ENCODE results near the gene ACAP3.

The ACAP3 gene

GRCh38 chr1:1307261-1307922 lies 338 bp downstream of the ACAP3 start:
- H3K4me1 ChIP-seq (ENCODE audit: insufficient read depth, low read length) = peaks cover 29% of the 10 kb centered on the region; the same call in 1 of the 2 replicates
- peak overlapping the region; percentile 81 for H3K9ac ChIP-seq (ENCODE audit: low read depth, low read length)
- H3K9me3 ChIP-seq (ENCODE audit: control insufficient read depth, insufficient read depth, low read length) = no peaks in the 10 kb centered on the region; the same call in 1 of the 2 replicates
- peaks cover 10% of the 10 kb centered on the region; the same call in 1 of the 2 replicates for H3K36me3 ChIP-seq (ENCODE audit: insufficient read depth, low read length)

GRCh38 chr1:1306661-1307260 lies 969 bp downstream of the ACAP3 start:
- H3K36me3 ChIP-seq (ENCODE audit: insufficient read depth, low read length) = peaks cover 9% of the 10 kb centered on the region; the same call in 1 of the 2 replicates
- H3K9ac ChIP-seq (ENCODE audit: low read depth, low read length) = peak overlapping the region; percentile 81
- H3K4me1 ChIP-seq (ENCODE audit: insufficient read depth, low read length) = peaks cover 29% of the 10 kb centered on the region; the same call in 1 of the 2 replicates
- H3K9me3 ChIP-seq (ENCODE audit: control insufficient read depth, insufficient read depth, low read length) = no peaks in the 10 kb centered on the region; the same call in 1 of the 2 replicates

- Histone ChIP-seq H3K4me1 (ENCODE audit: insufficient read depth, low read length) (peaks cover 29% of the 10 kb centered on the region; the same call in 1 of the 2 replicates), H3K9ac (ENCODE audit: low read depth, low read length) (no peak overlapping the region; the same call in 1 of the 2 replicates), H3K9me3 (ENCODE audit: control insufficient read depth, insufficient read depth, low read length) (no peaks in the 10 kb centered on the region; the same call in 1 of the 2 replicates), H3K36me3 (ENCODE audit: insufficient read depth, low read length) (peaks cover 3% of the 10 kb centered on the region; the same call in 1 of the 2 replicates)
Measured at GRCh38 chr1:1306070-1306660, 1.6 kb downstream of the ACAP3 start.

GRCh38 chr1:1305300-1306069 lies 2.2 kb downstream of the ACAP3 start:
- H3K36me3 ChIP-seq (ENCODE audit: insufficient read depth, low read length) = no peaks in the 10 kb centered on the region
- H3K9me3 ChIP-seq (ENCODE audit: control insufficient read depth, insufficient read depth, low read length) = no peaks in the 10 kb centered on the region; the same call in 1 of the 2 replicates
- peak overlapping the region; percentile 36; the same call in 1 of the 2 replicates for H3K9ac ChIP-seq (ENCODE audit: low read depth, low read length)
- peaks cover 29% of the 10 kb centered on the region; the same call in 1 of the 2 replicates for H3K4me1 ChIP-seq (ENCODE audit: insufficient read depth, low read length)

- Histone ChIP-seq H3K9ac (ENCODE audit: low read depth, low read length) (peak overlapping the region; percentile 36; the same call in 1 of the 2 replicates), H3K4me1 (ENCODE audit: insufficient read depth, low read length) (peaks cover 29% of the 10 kb centered on the region; the same call in 1 of the 2 replicates), H3K9me3 (ENCODE audit: control insufficient read depth, insufficient read depth, low read length) (no peaks in the 10 kb centered on the region; the same call in 1 of the 2 replicates), H3K36me3 (ENCODE audit: insufficient read depth, low read length) (no peaks in the 10 kb centered on the region)
Measured at GRCh38 chr1:1304331-1305299, 3.1 kb downstream of the ACAP3 start.

GRCh38 chr1:1303736-1304135 lies 4.0 kb downstream of the ACAP3 start:
- Histone ChIP-seq H3K9ac (ENCODE audit: low read depth, low read length) (no peak overlapping the region), H3K9me3 (ENCODE audit: control insufficient read depth, insufficient read depth, low read length) (no peaks in the 10 kb centered on the region; the same call in 1 of the 2 replicates), H3K4me1 (ENCODE audit: insufficient read depth, low read length) (peaks cover 29% of the 10 kb centered on the region; the same call in 1 of the 2 replicates), H3K36me3 (ENCODE audit: insufficient read depth, low read length) (no peaks in the 10 kb centered on the region)

GRCh38 chr1:1302951-1303509 lies 4.7 kb downstream of the ACAP3 start:
- Histone ChIP-seq H3K9ac (ENCODE audit: low read depth, low read length) (no peak overlapping the region), H3K9me3 (ENCODE audit: control insufficient read depth, insufficient read depth, low read length) (no peaks in the 10 kb centered on the region; the same call in 1 of the 2 replicates)

GRCh38 chr1:1302006-1302430 lies 5.7 kb downstream of the ACAP3 start:
- H3K36me3 ChIP-seq (ENCODE audit: insufficient read depth, low read length) = no peaks in the 10 kb centered on the region
- H3K4me1 ChIP-seq (ENCODE audit: insufficient read depth, low read length) = peaks cover 29% of the 10 kb centered on the region; the same call in 1 of the 2 replicates
- no peak overlapping the region for H3K9ac ChIP-seq (ENCODE audit: low read depth, low read length)
- no peaks in the 10 kb centered on the region; the same call in 1 of the 2 replicates for H3K9me3 ChIP-seq (ENCODE audit: control insufficient read depth, insufficient read depth, low read length)

More at GRCh38 chr1:1302951-1303509, 4.7 kb downstream of the ACAP3 start:
- no peaks in the 10 kb centered on the region for H3K36me3 ChIP-seq (ENCODE audit: insufficient read depth, low read length)
- H3K4me1 ChIP-seq (ENCODE audit: insufficient read depth, low read length) = peaks cover 29% of the 10 kb centered on the region; the same call in 1 of the 2 replicates

- Histone ChIP-seq H3K9ac (ENCODE audit: low read depth, low read length) (no peak overlapping the region), H3K9me3 (ENCODE audit: control insufficient read depth, insufficient read depth, low read length) (no peaks in the 10 kb centered on the region), H3K4me1 (ENCODE audit: insufficient read depth, low read length) (peaks cover 17% of the 10 kb centered on the region; the same call in 1 of the 2 replicates), H3K36me3 (ENCODE audit: insufficient read depth, low read length) (no peaks in the 10 kb centered on the region)
Measured at GRCh38 chr1:1300352-1300739, 7.4 kb downstream of the ACAP3 start.

GRCh38 chr1:1299686-1300351 lies 7.9 kb downstream of the ACAP3 start:
- Histone ChIP-seq H3K9me3 (ENCODE audit: control insufficient read depth, insufficient read depth, low read length) (no peaks in the 10 kb centered on the region), H3K4me1 (ENCODE audit: insufficient read depth, low read length) (peaks cover 13% of the 10 kb centered on the region; the same call in 1 of the 2 replicates), H3K36me3 (ENCODE audit: insufficient read depth, low read length) (no peaks in the 10 kb centered on the region), H3K9ac (ENCODE audit: low read depth, low read length) (no peak overlapping the region)

- no peaks in the 10 kb centered on the region for H3K36me3 ChIP-seq (ENCODE audit: insufficient read depth, low read length)
- peaks cover 8% of the 10 kb centered on the region; the same call in 1 of the 2 replicates for H3K4me1 ChIP-seq (ENCODE audit: insufficient read depth, low read length)
- H3K9ac ChIP-seq (ENCODE audit: low read depth, low read length) = no peak overlapping the region
- no peaks in the 10 kb centered on the region for H3K9me3 ChIP-seq (ENCODE audit: control insufficient read depth, insufficient read depth, low read length)
Measured at GRCh38 chr1:1298861-1299685, 8.7 kb downstream of the ACAP3 start.
